Breast epithelium (tissue), 4 donors: ENCODE results near the gene USP19. TPM values are rescaled to one million over a fixed set of nuclear protein-coding genes. Genes with fewer than 3 reads are reported as not detected.

Source experiments
- DNase-seq, 2 donors: peaks; one replicate each; pipeline ENCODE4 v3.0.0-alpha.2; 2019; ENCODE audit warnings: low spot score in 2 of 2
- H3K27ac ChIP-seq, 2 donors: fragments of 200-600 bp; sonication (generic) in 1 of 2; one replicate each; pipeline ENCODE4 v1.5.1; 2016 to 2019; ENCODE audit warnings: mild to moderate bottlenecking in 1 of 2
- H3K27me3 ChIP-seq, 2 donors: fragments of 200-600 bp; sonication (generic) in 1 of 2; one replicate each; pipeline versions ENCODE4 v1.5.1 to v1.6.0; 2017 to 2019; ENCODE audit warnings: control low read depth in 1 of 2, mild to moderate bottlenecking in 1 of 2
- H3K36me3 ChIP-seq: fragments of 200-600 bp; one replicate; pipeline ENCODE4 v1.5.1; 2019
- H3K4me1 ChIP-seq, 2 donors: fragments of 200-600 bp; sonication (generic); one replicate each; pipeline ENCODE4 v1.5.1; 2016 to 2019; ENCODE audit warnings: control low read depth in 1 of 2
- H3K4me3 ChIP-seq, 3 donors: fragments of 200-600 bp; sonication (generic); 1 replicate in 2 of 3; 2 replicates in 1 of 3; pipeline ENCODE4 v1.5.1; 2016 to 2019; ENCODE audit warnings: mild to moderate bottlenecking in 3 of 3, moderate library complexity in 2 of 3
- H3K9me3 ChIP-seq, 2 donors: fragments of 200-600 bp; sonication (generic) in 1 of 2; one replicate each; pipeline ENCODE4 v1.5.1; 2016 to 2019; ENCODE audit warnings: control low read depth in 1 of 2
- CTCF ChIP-seq, 3 donors: fragments of 450-650 bp; IDR thresholded peaks; one replicate each; pipeline ENCODE4 v1.5.1; 2016 to 2017; ENCODE audit warnings: antibody characterized with exemption in 3 of 3, mild to moderate bottlenecking in 3 of 3, moderate library complexity in 3 of 3
- POLR2A ChIP-seq: fragments of 450-650 bp; IDR thresholded peaks from one replicate; pipeline ENCODE4 v1.6.1; 2016; ENCODE audit warnings: antibody characterized with exemption, mild to moderate bottlenecking, moderate library complexity
- POLR2AphosphoS5 ChIP-seq, 3 donors: sonication (generic); formaldehyde crosslinking; IDR thresholded peaks; one replicate each; pipeline ENCODE4 v1.6.1; 2017; ENCODE audit warnings: antibody characterized with exemption in 3 of 3
- intact Hi-C: fragments of 100-400 bp; cut with DNase I; formaldehyde crosslinking; loops from one replicate; pipeline ENCODE4 v1.15.1; 2023; ENCODE audit warnings: low total_unique reads
- total RNA-seq, 3 donors: library from RNA; depleted of rRNA; stranded (reverse); fragments of >200 nt; gene quantifications; one replicate each; pipeline ENCODE4 v1.1.0, GENCODE V29; 2016

USP19 gene
- total RNA-seq, 3 donors from 2014 or later = 49.2 to 57.2 (median 56.2) TPM

DNA sequence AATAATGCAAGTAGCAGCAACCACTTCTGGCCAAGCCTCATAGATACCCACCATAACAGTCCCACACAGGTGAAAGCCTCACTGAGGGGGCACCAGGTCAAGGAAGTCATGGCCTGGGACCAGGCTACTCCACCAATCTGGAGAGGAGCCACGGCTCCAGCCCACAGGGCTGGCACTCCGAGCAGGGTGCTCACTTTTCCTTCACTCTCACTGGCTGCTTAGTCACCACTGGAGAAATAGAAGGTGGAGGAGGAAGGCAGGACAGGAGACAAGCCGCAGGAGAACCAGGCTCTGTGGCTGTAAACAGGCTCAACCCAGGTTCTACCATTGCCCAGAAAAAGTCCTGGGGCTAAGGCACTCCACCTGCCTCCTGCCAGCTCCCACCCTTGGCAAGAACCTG is 1.2 kb downstream of the USP19 start:
- no peaks in the 10 kb centered on the region for H3K27me3 ChIP-seq
- no peaks in the 10 kb centered on the region for H3K9me3 ChIP-seq
- TF ChIP-seq POLR2A (no peak), POLR2AphosphoS5 (IDR thresholded peaks at IDR 0.05) (no peak), CTCF (IDR thresholded peaks at IDR 0.05) (no peak)
- peak overlapping the region; percentile 79 to 95 (median 91) for H3K4me3 ChIP-seq
- H3K36me3 ChIP-seq = peaks cover 38% of the 10 kb centered on the region
- intact Hi-C loops = no loop called here
- H3K27ac ChIP-seq = peak overlapping the region; percentile 96
- no peak for DNase-seq
- H3K4me1 ChIP-seq = peaks cover 8 to 11% of the 10 kb centered on the region in 2 donors

DNA sequence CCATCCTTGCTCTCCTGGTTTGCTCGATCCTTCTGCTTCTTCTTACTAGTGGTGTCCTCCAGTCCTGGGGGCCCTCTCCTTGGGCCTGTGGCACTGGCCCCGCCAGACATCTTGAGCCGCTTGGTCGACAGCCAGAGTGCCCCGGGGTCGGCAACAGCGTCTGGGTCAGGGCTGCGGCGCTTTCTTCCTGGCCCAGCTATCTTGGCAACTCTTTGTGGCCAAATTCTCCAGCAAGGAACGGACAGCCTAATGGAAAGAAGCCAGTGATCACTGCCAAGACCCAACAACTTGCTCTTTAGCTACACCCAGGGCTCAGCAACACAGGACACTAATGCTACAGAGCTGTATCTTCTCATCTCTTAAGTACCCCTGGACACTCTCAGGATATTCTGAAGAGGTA is 1.6 kb downstream of the USP19 start:
- TF ChIP-seq POLR2A (no peak), POLR2AphosphoS5 (IDR thresholded peaks at IDR 0.05) (no peak)
- Histone ChIP-seq H3K27ac (peak overlapping the region; percentile 96), H3K36me3 (peaks cover 39% of the 10 kb centered on the region), H3K27me3 (no peaks in the 10 kb centered on the region), H3K4me3 (peak overlapping the region in 2 of 3 donors; percentile 79 to 95), H3K4me1 (peaks cover 8 to 11% of the 10 kb centered on the region in 2 donors), H3K9me3 (no peaks in the 10 kb centered on the region)
- intact Hi-C loops = no loop called here
- no peak for DNase-seq

DNA sequence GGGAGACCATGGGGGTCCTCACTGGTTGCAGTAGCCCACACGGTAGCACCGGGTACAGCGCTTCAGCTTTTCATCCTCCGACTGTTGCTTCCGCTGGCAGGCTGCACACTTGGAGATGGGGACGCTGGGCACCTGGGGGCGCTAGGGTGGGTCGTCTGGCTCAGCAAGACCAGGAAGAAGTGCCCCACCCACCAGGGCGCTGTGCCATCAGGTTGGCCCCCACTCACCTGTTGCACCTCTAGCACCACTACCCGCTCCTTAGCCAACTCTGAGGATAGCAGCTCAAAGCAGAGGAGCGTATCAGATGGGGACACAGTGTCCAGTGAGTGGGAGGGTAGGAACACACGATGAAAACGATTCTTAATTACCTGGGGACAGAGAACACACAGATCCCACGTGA is 8.4 kb downstream of the USP19 start:
- TF ChIP-seq POLR2AphosphoS5 (IDR thresholded peaks at IDR 0.05) (no peak), POLR2A (no peak), CTCF (IDR thresholded peaks at IDR 0.05) (no peak)
- intact Hi-C loops = no loop called here
- Histone ChIP-seq H3K36me3 (peaks cover 56% of the 10 kb centered on the region), H3K9me3 (no peaks in the 10 kb centered on the region), H3K27ac (no peak overlapping the region), H3K4me1 (no peaks in the 10 kb centered on the region), H3K27me3 (no peaks in the 10 kb centered on the region), H3K4me3 (no peak overlapping the region)
- no peak for DNase-seq

DNA sequence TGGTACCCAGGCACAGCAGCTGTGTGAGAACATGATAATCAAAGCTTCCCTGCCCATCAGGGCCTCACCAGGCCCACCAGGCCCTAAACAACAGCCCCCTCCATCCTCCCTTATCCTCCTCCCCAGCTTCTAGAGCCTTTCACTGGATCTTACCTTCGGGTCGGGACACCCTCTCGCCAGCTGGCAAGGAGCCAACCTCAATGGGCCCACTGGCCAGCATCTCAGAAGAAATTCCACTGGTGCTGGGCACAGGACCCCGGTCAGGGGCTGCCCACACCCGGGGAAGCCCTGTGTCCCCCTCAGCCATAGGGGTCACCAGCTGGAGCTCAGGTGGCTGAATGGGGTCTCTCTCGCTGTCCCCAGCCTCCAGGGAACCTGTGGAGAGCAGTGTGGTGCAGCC is 9.3 kb downstream of the USP19 start:
- intact Hi-C loops = loop anchor here (1.0 kb wide), 1 partner anchor 25 kb away; no protein-coding TSS in a partner anchor
- H3K27ac ChIP-seq = no peak overlapping the region
- peaks cover 49% of the 10 kb centered on the region for H3K36me3 ChIP-seq

DNA sequence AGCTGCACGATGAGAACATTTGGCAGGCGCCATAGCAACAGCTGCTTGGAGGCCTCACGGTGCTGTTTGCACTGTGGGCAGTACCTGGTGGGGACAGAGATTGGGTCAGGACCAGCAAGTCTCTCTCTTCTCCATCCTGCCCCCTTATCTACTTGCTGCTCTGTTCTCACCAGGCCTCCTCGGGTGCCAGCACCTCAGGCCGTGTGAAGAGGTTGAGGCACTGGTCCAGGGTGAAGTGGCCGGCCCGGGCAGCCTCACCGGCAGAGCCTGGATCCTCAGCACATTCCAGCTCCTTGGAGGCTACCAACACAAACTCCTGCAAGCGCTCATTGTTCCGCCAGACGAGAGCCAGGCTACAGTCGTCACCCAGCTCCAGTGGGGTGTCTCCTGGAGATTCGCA is 9.8 kb downstream of the USP19 start:
- Histone ChIP-seq H3K27ac (no peak overlapping the region), H3K4me1 (no peaks in the 10 kb centered on the region), H3K27me3 (no peaks in the 10 kb centered on the region), H3K36me3 (peaks cover 43% of the 10 kb centered on the region), H3K4me3 (no peak overlapping the region), H3K9me3 (no peaks in the 10 kb centered on the region)
- intact Hi-C loops = loop anchor here (1.0 kb wide), 1 partner anchor 26 kb away; no protein-coding TSS in a partner anchor
- no peak for DNase-seq
- TF ChIP-seq POLR2AphosphoS5 (IDR thresholded peaks at IDR 0.05) (no peak), CTCF (IDR thresholded peaks at IDR 0.05) (no peak), POLR2A (no peak)

More for the DNA sequence above, 9.3 kb downstream of the USP19 start:
- Histone ChIP-seq H3K9me3 (no peaks in the 10 kb centered on the region), H3K4me1 (no peaks in the 10 kb centered on the region), H3K4me3 (no peak overlapping the region), H3K27me3 (no peaks in the 10 kb centered on the region)
- DNase-seq = no peak
- TF ChIP-seq POLR2A = no peak
- no peak for TF ChIP-seq POLR2AphosphoS5 (IDR thresholded peaks at IDR 0.05)
- TF ChIP-seq CTCF (IDR thresholded peaks at IDR 0.05) = no peak

DNA sequence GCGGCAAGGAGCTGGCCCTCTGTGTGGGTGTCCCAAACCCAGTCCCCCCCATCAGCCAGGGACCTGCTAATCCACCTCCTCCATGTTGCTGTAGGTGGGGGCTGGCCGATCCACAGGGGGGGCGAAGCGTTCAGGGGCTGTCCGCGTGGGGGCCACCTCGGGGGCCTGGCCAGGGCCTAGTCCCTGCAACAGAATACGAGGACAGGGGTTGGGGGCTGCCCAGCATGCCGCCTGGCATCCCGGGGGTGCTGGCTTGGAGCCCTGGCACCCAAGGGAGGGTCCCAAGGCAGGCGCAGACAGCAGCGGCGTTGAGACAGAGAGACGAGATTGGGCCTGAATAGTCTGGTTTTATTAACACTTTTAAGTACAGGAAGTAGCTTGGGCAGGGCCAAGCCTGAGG is 12.3 kb downstream of the USP19 start:
- Histone ChIP-seq H3K27me3 (no peaks in the 10 kb centered on the region), H3K4me1 (peaks cover 0 to 7% of the 10 kb centered on the region in 2 donors), H3K9me3 (no peaks in the 10 kb centered on the region), H3K4me3 (no peak overlapping the region), H3K27ac (no peak overlapping the region), H3K36me3 (peaks cover 29% of the 10 kb centered on the region)
- TF ChIP-seq CTCF (IDR thresholded peaks at IDR 0.05) (no peak), POLR2A (no peak), POLR2AphosphoS5 (IDR thresholded peaks at IDR 0.05) (no peak)
- no peak for DNase-seq
- intact Hi-C loops = no loop called here
